ENCODE results near the gene ZER1. TPM values are rescaled to one million over a fixed set of nuclear protein-coding genes. Genes with fewer than 3 reads are reported as not detected.

ZER1 gene
- total RNA-seq, 2 donors from 2014 or later = 61.6 to 72.6 TPM

GRCh38 chr9:128689820-128690683, 81.7 kb downstream of the ZER1 start:
- H3K9me3 ChIP-seq = no peaks in the 10 kb centered on the region
- H3K36me3 ChIP-seq = peaks cover 39% of the 10 kb centered on the region
- H3K27me3 ChIP-seq = no peaks in the 10 kb centered on the region
- no peak for DNase-seq (ENCODE audit: low spot score)
- TF ChIP-seq CTCF (IDR thresholded peaks at IDR 0.05) = no peak
- peaks cover 0 to 28% of the 10 kb centered on the region in 2 donors for H3K4me1 ChIP-seq
- H3K4me3 ChIP-seq = peak overlapping the region; percentile 56 to 86
- H3K27ac ChIP-seq = peak overlapping the region; percentile 57 to 70

- Histone ChIP-seq H3K27me3 (no peaks in the 10 kb centered on the region), H3K27ac (peak overlapping the region; percentile 89 to 94), H3K36me3 (peaks cover 32% of the 10 kb centered on the region), H3K4me3 (peak overlapping the region; percentile 77 to 86), H3K4me1 (peaks cover 0 to 35% of the 10 kb centered on the region in 2 donors), H3K9me3 (no peaks in the 10 kb centered on the region)
- TF ChIP-seq CTCF (IDR thresholded peaks at IDR 0.05) = no peak
- no peak for DNase-seq (ENCODE audit: low spot score)
Measured at GRCh38 chr9:128689293-128689774, 82.4 kb downstream of the ZER1 start.

DNA sequence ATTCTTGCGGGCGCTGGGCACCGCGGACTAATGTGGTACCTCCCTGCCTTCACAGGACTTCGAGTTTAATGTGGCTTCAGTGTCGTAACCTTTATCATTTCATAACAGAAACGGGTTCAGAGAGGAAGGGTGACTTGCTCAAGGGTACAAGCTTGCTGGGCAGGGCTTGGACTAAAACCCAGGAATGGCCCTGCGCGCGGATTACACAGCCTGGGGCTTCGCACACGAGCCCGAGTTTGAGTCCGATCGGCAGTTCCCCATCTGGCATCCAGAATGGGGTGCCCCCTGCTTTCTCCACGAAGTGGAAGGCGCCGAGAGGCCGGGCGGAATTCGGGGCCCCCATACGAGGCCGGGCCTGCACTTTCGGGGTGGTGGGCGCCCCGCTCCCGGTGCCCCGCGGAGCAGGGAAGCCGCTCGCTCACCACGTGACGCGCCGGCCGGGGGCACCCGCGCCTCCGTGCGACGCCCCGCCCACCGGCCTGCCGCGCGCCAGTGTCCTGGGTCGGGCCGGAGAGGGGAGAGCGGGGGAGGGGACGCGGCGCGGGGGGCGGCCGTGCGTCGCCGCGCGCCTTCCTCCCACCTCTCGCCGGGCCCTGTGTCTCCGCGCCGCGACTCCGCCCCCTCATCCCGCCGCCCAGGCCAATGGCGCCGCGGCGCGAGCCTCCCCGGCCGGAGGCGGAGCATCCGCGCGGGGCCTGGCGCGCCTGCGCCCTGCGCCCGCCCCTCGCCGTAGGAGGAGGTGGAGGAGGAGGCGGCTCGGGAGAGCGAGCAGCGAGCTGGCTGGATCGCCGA, 83.0 kb downstream of the ZER1 start, which contains the start of gene SET:
SET (plus strand) TSS at position 722 of the 792 bp plus-strand sequence. CDS start 361 bp downstream, outside the sequence.
- Histone ChIP-seq H3K4me3 (peak within 1 kb of the TSS; percentile 77 to 86), H3K36me3 (peaks cover 26% of the 10 kb centered on the region), H3K9me3 (no peaks in the 10 kb centered on the region), H3K27ac (peak within 1 kb of the TSS; percentile 93 to 98), H3K27me3 (no peaks in the 10 kb centered on the region), H3K4me1 (peaks cover 0 to 41% of the 10 kb centered on the region in 2 donors)
- no peak for TF ChIP-seq CTCF (IDR thresholded peaks at IDR 0.05)
- peak; percentile 90 for DNase-seq (ENCODE audit: low spot score)

DNA sequence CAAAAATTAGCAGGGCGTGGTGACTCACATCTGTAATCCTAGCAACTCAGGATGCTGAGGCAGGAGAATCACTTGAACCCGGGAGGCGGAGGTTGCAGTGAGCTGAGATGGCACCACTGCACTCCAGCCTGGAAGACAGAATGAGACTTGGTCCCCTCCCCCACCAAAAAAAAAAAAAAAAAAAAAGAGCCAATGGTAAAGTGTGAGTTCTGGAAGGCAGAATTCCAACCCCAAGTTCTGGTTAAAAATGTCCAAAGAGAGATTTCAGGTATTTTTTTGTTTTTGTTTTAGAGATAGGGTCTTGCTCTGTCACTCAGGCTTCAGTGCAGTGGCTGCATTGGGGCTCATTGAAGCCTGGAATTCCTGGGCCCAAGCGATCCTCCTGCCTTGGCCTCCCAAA, 84.3 kb downstream of the ZER1 start:
- Histone ChIP-seq H3K36me3 (peaks cover 13% of the 10 kb centered on the region), H3K9me3 (no peaks in the 10 kb centered on the region), H3K4me3 (no peak overlapping the region), H3K27ac (no peak overlapping the region), H3K27me3 (no peaks in the 10 kb centered on the region), H3K4me1 (peaks cover 0 to 46% of the 10 kb centered on the region in 2 donors)
- no peak for DNase-seq (ENCODE audit: low spot score)
- TF ChIP-seq CTCF (IDR thresholded peaks at IDR 0.05) = no peak

GRCh38 chr9:128685636-128686489, 85.9 kb downstream of the ZER1 start:
- Histone ChIP-seq H3K27ac (no peak overlapping the region), H3K27me3 (no peaks in the 10 kb centered on the region), H3K4me1 (peaks cover 0 to 40% of the 10 kb centered on the region in 2 donors), H3K9me3 (no peaks in the 10 kb centered on the region), H3K36me3 (no peaks in the 10 kb centered on the region), H3K4me3 (no peak overlapping the region)
- DNase-seq (ENCODE audit: low spot score) = no peak
- no peak for TF ChIP-seq CTCF (IDR thresholded peaks at IDR 0.05)
